ENCODE measurements around the gene SORBS1. TPM values are rescaled to one million over a fixed set of nuclear protein-coding genes. Genes with fewer than 3 reads are reported as not detected.

The SORBS1 gene
- total and polyA plus RNA-seq, 4 donors, result 33.2 to 71.3 (median 44.1) TPM

GRCh38 chr10:95277614-95278013, 283.6 kb downstream of the SORBS1 start:
- 71% methylated on average over 3 of the region's 3 CpGs for WGBS
- H3K4me1 ChIP-seq (ENCODE audit: control insufficient read depth in 4 of 4, insufficient read depth in 4 of 4, low read length in 3 of 4), result peaks cover 20 to 47% (median 35%) of the 10 kb centered on the region in 4 donors

GRCh38 chr10:95277201-95277570, 284.0 kb downstream of the SORBS1 start:
- H3K27me3 ChIP-seq (ENCODE audit: control insufficient read depth in 4 of 4, insufficient read depth in 4 of 4, low read length in 3 of 4), result no peaks in the 10 kb centered on the region
- peak overlapping the region in 1 of 2 donors; percentile 58 for H3K27ac ChIP-seq (ENCODE audit: low read depth in 1 of 2, low read length in 2 of 2)
- peaks cover 20 to 45% (median 33%) of the 10 kb centered on the region in 4 donors for H3K4me1 ChIP-seq (ENCODE audit: control insufficient read depth in 4 of 4, insufficient read depth in 4 of 4, low read length in 3 of 4)
- no peaks in the 10 kb centered on the region for H3K36me3 ChIP-seq (ENCODE audit: control insufficient read depth in 4 of 4, insufficient read depth in 3 of 4, low read depth in 1 of 4, low read length in 3 of 4)
- 80% methylated on average over 1 of the region's 1 CpG for WGBS
- no peak for TF ChIP-seq ATF3 (IDR thresholded peaks at IDR 0.05)
- TF ChIP-seq YY1 (IDR thresholded peaks at IDR 0.05), result no peak
- TF ChIP-seq NR2F2 (IDR thresholded peaks at IDR 0.05), result no peak
- TF ChIP-seq CTCF (IDR thresholded peaks at IDR 0.05; ENCODE audit: low read depth, low read length, missing input control), result no peak
- TF ChIP-seq TAF1 (conservative IDR thresholded peaks at IDR 0.05), result no peak
- no peak for TF ChIP-seq JUND (IDR thresholded peaks at IDR 0.05)
- no peak for TF ChIP-seq EGR1 (IDR thresholded peaks at IDR 0.05; ENCODE audit: low read depth in 2 of 2)
- TF ChIP-seq SP1 (IDR thresholded peaks at IDR 0.05), result no peak
- TF ChIP-seq FOXA2 (IDR thresholded peaks at IDR 0.05), result no peak
- TF ChIP-seq HNF4G (IDR thresholded peaks at IDR 0.05), result no peak
- no peak for TF ChIP-seq FOXA1 (IDR thresholded peaks at IDR 0.05)
- TF ChIP-seq ZBTB33 (IDR thresholded peaks at IDR 0.05), result no peak
- no peak for TF ChIP-seq GABPA (IDR thresholded peaks at IDR 0.05 in 1 of 2, conservative IDR thresholded peaks at IDR 0.05 in 1 of 2)
- H3K9ac ChIP-seq (ENCODE audit: low read depth in 1 of 2, low read length in 2 of 2), result no peak overlapping the region
- no peak overlapping the region for H3K4me3 ChIP-seq (ENCODE audit: low read depth in 1 of 3, low read length in 3 of 3)
- DNase-seq (ENCODE audit: low spot score), result no peak
- H3K9me3 ChIP-seq (ENCODE audit: control insufficient read depth in 4 of 4, low read length in 3 of 4), result no peaks in the 10 kb centered on the region

More at GRCh38 chr10:95277614-95278013, 283.6 kb downstream of the SORBS1 start:
- Histone ChIP-seq H3K9me3 (ENCODE audit: control insufficient read depth in 4 of 4, low read length in 3 of 4) (no peaks in the 10 kb centered on the region), H3K27ac (ENCODE audit: low read depth in 1 of 2, low read length in 2 of 2) (peak overlapping the region; percentile 87 to 94), H3K36me3 (ENCODE audit: control insufficient read depth in 4 of 4, insufficient read depth in 3 of 4, low read depth in 1 of 4, low read length in 3 of 4) (no peaks in the 10 kb centered on the region), H3K27me3 (ENCODE audit: control insufficient read depth in 4 of 4, insufficient read depth in 4 of 4, low read length in 3 of 4) (no peaks in the 10 kb centered on the region), H3K4me3 (ENCODE audit: low read depth in 1 of 3, low read length in 3 of 3) (no peak overlapping the region), H3K9ac (ENCODE audit: low read depth in 1 of 2, low read length in 2 of 2) (no peak overlapping the region)
- DNase-seq (ENCODE audit: low spot score), result no peak
- TF ChIP-seq REST (IDR thresholded peaks at IDR 0.05) (peak; percentile 15), GABPA (IDR thresholded peaks at IDR 0.05 in 1 of 2, conservative IDR thresholded peaks at IDR 0.05 in 1 of 2) (no peak)

Data from liver (tissue), 9 donors.